Liver (tissue), 9 donors: ENCODE data around the gene EIF3D. TPM values are rescaled to one million over a fixed set of nuclear protein-coding genes. Genes with fewer than 3 reads are reported as not detected.

Experiments
- DNase-seq: peaks from one replicate; pipeline ENCODE4 v3.0.0-alpha.2; 2017; ENCODE audit warnings: low spot score
- H3K27ac ChIP-seq, 2 donors: one replicate each; pipeline ENCODE4 v1.7.0; 2013; ENCODE audit warnings: inconsistent platforms in 2 of 2, low read length in 2 of 2, control low read depth in 1 of 2, low read depth in 1 of 2, mild to moderate bottlenecking in 1 of 2
- H3K27me3 ChIP-seq, 4 donors: one replicate each; pipeline versions ENCODE4 v1.6.1 to v1.7.0; 2013; ENCODE audit warnings: low read length in 3 of 4, inconsistent platforms in 1 of 4, mild to moderate bottlenecking in 1 of 4, moderate library complexity in 1 of 4; ENCODE audit not compliant: control insufficient read depth in 4 of 4, insufficient read depth in 4 of 4
- H3K36me3 ChIP-seq, 4 donors: one replicate each; pipeline versions ENCODE4 v1.6.1 to v1.7.0; 2013; ENCODE audit warnings: low read length in 3 of 4, mild to moderate bottlenecking in 3 of 4, low read depth in 1 of 4, moderate library complexity in 1 of 4; ENCODE audit not compliant: control insufficient read depth in 4 of 4, insufficient read depth in 3 of 4
- H3K4me1 ChIP-seq, 4 donors: one replicate each; pipeline versions ENCODE4 v1.6.1 to v1.7.0; 2013; ENCODE audit warnings: low read length in 3 of 4, mild to moderate bottlenecking in 3 of 4, moderate library complexity in 1 of 4; ENCODE audit not compliant: control insufficient read depth in 4 of 4, insufficient read depth in 4 of 4
- H3K4me3 ChIP-seq, 3 donors: one replicate each; pipeline versions ENCODE4 v1.6.1 to v1.7.0; 2013; ENCODE audit warnings: low read length in 3 of 3, control low read depth in 1 of 3, low read depth in 1 of 3, mild to moderate bottlenecking in 1 of 3
- H3K9ac ChIP-seq, 2 donors: one replicate each; pipeline ENCODE4 v1.7.0; 2013; ENCODE audit warnings: low read length in 2 of 2, mild to moderate bottlenecking in 2 of 2, moderate library complexity in 2 of 2, control low read depth in 1 of 2, low read depth in 1 of 2
- H3K9me3 ChIP-seq, 4 donors: one replicate each; pipeline versions ENCODE4 v1.6.1 to v1.7.0; 2013; ENCODE audit warnings: low read length in 3 of 4; ENCODE audit not compliant: control insufficient read depth in 4 of 4
- CTCF ChIP-seq: fragments of 150-350 bp; IDR thresholded peaks from 2 replicates; pipeline ENCODE4 v1.5.1; 2017; ENCODE audit warnings: improper control_type of control experiment, low read depth, low read length; ENCODE audit not compliant: missing input control
- EGR1 ChIP-seq, 2 donors: IDR thresholded peaks; 2 replicates each; pipeline ENCODE4 v1.6.1; 2016 to 2018; ENCODE audit warnings: antibody characterized with exemption in 2 of 2, low read depth in 2 of 2
- FOXA2 ChIP-seq: IDR thresholded peaks from 2 replicates; pipeline ENCODE4 v1.6.1; 2016; ENCODE audit warnings: antibody characterized with exemption
- GABPA ChIP-seq, 2 donors: IDR thresholded peaks in 1 of 2; conservative IDR thresholded peaks in 1 of 2; 2 replicates each; pipeline ENCODE4 v1.6.1; 2016; ENCODE audit warnings: antibody characterized with exemption in 2 of 2, mild to moderate bottlenecking in 1 of 2, moderate library complexity in 1 of 2
- HNF4A ChIP-seq, 2 donors: conservative IDR thresholded peaks; 2 replicates each; pipeline ENCODE4 v1.6.1; 2016; ENCODE audit warnings: antibody characterized with exemption in 2 of 2, mild to moderate bottlenecking in 2 of 2
- HNF4G ChIP-seq: IDR thresholded peaks from 2 replicates; pipeline ENCODE4 v1.6.1; 2016; ENCODE audit warnings: antibody characterized with exemption
- NR2F2 ChIP-seq: IDR thresholded peaks from 2 replicates; pipeline ENCODE4 v1.6.1; 2016; ENCODE audit warnings: antibody characterized with exemption
- RAD21 ChIP-seq, 2 donors: IDR thresholded peaks; 2 replicates each; pipeline ENCODE4 v1.6.1; 2016; ENCODE audit warnings: antibody characterized with exemption in 2 of 2, mild to moderate bottlenecking in 2 of 2
- RXRA ChIP-seq, 2 donors: IDR thresholded peaks; 2 replicates each; pipeline ENCODE4 v1.6.1; 2017 to 2018; ENCODE audit warnings: antibody characterized with exemption in 2 of 2, mild to moderate bottlenecking in 1 of 2
- SP1 ChIP-seq: IDR thresholded peaks from 2 replicates; pipeline ENCODE4 v1.6.1; 2018; ENCODE audit warnings: antibody characterized with exemption, mild to moderate bottlenecking
- TAF1 ChIP-seq: conservative IDR thresholded peaks from 2 replicates; pipeline ENCODE4 v1.6.1; 2016; ENCODE audit warnings: antibody characterized with exemption, mild to moderate bottlenecking
- YY1 ChIP-seq: IDR thresholded peaks from 2 replicates; pipeline ENCODE4 v1.6.1; 2016; ENCODE audit warnings: antibody characterized with exemption, mild to moderate bottlenecking
- ZBTB33 ChIP-seq: IDR thresholded peaks from 2 replicates; pipeline ENCODE4 v1.6.1; 2016; ENCODE audit warnings: antibody characterized with exemption
- whole genome bisulfite sequencing: extraction: QIAGEN DNeasy Blood & Tissue Kit; methylation state at CpG from one replicate; pipeline ENCODE4 v1.1.7; 2013; 5-methylcytosine and 5-hydroxymethylcytosine counted together
- polyA plus RNA-seq, 2 donors: library from polyadenylated mRNA; stranded (reverse) in 1 of 2; unstranded in 1 of 2; fragments of 200-250 nt in 1 of 2; fragments of >200 nt in 1 of 2; fragmentation: Nextera tagmentation in 1 of 2; extraction: Ambion mirVana in 1 of 2; gene quantifications; one replicate each; pipeline versions ENCODE4 v1.2.1 to v1.2.3, GENCODE V29; 2013 to 2015
- total RNA-seq, 2 donors: library from RNA; depleted of rRNA; stranded (reverse); fragments of >200 nt; gene quantifications; one replicate each; pipeline ENCODE4 v1.2.3, GENCODE V29; 2014
- TF ChIP-seq, protein P1 (sequence below): IDR thresholded peaks from 2 replicates; pipeline ENCODE4 v1.6.1; 2016; ENCODE audit warnings: antibody characterized with exemption, mild to moderate bottlenecking
- donor health status: healthy.
- donor health status: healthy.
- donor health status: healthy.
- donor health status: healthy.
- donor health status: healthy.

Gene EIF3D
- total and polyA plus RNA-seq, 4 donors, result 32.8 to 169 (median 80.3) TPM

DNA sequence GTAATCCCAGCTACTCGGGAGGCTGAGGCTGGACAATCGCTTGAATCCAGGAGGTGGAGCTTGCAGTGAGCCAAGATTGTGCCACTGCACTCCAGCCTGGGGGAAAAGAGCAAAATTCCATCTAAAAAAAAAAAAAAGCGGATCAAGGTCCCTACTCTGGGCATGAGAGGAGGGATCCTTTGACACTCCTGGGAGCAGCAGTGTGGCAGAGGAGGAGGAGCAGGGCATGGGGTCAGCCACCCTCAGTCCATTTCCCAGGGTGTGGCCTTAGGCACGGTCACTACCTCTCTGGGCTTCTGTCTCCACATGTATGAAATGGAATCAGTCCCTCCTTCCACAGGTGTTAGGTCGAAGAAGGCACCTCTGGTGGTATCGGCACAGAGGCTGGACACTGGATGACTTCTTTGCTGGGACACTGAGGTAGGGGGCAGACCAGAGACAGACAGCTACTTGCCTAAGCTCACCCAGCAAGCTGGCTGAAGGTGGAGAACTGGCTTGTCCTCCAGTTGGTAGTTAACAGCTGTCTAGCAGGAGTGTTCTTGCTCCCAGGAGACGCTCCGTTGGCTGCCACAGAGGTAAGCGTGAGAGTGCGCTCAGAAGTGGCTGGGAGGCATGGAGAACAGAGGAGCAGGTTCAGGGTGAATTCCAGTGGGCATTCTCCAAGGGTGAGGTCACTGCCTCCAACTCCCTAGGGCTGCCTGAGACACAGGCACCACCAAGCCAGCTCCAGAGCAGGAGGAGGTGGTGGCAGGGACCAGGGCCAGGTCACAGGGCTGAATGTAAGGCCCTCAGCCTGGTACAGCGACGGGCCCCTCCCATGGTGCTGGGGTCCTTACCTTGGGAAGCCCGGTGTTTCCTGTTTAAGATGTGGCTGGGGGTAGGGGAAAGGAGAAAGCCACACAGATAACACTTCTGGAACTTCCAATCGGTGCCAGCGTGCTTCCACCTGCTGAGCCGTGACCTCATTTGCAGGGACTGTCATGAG, 67.0 kb downstream of the EIF3D start:
- TF ChIP-seq NR2F2 (no peak), FOXA2 (no peak), YY1 (no peak), ZBTB33 (no peak), RXRA (IDR thresholded peaks at IDR 0.05) (peak in 1 of 2 donors; percentile 20), GABPA (IDR thresholded peaks at IDR 0.05 in 1 of 2, conservative IDR thresholded peaks at IDR 0.05 in 1 of 2) (no peak), HNF4G (no peak), CTCF (no peak), SP1 (no peak), RAD21 (IDR thresholded peaks at IDR 0.05) (no peak), HNF4A (conservative IDR thresholded peaks at IDR 0.05) (peak in 1 of 2 donors; percentile 15), TAF1 (no peak), EGR1 (IDR thresholded peaks at IDR 0.05; ENCODE audit: low read depth in 2 of 2) (no peak)
- TF ChIP-seq, protein P1, sequence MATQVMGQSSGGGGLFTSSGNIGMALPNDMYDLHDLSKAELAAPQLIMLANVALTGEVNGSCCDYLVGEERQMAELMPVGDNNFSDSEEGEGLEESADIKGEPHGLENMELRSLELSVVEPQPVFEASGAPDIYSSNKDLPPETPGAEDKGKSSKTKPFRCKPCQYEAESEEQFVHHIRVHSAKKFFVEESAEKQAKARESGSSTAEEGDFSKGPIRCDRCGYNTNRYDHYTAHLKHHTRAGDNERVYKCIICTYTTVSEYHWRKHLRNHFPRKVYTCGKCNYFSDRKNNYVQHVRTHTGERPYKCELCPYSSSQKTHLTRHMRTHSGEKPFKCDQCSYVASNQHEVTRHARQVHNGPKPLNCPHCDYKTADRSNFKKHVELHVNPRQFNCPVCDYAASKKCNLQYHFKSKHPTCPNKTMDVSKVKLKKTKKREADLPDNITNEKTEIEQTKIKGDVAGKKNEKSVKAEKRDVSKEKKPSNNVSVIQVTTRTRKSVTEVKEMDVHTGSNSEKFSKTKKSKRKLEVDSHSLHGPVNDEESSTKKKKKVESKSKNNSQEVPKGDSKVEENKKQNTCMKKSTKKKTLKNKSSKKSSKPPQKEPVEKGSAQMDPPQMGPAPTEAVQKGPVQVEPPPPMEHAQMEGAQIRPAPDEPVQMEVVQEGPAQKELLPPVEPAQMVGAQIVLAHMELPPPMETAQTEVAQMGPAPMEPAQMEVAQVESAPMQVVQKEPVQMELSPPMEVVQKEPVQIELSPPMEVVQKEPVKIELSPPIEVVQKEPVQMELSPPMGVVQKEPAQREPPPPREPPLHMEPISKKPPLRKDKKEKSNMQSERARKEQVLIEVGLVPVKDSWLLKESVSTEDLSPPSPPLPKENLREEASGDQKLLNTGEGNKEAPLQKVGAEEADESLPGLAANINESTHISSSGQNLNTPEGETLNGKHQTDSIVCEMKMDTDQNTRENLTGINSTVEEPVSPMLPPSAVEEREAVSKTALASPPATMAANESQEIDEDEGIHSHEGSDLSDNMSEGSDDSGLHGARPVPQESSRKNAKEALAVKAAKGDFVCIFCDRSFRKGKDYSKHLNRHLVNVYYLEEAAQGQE, result no peak
- no peak for DNase-seq
- H3K27ac ChIP-seq, result no peak overlapping the region

More for the DNA sequence above, 67.0 kb downstream of the EIF3D start:
- Histone ChIP-seq H3K36me3 (no peaks in the 10 kb centered on the region), H3K9me3 (no peaks in the 10 kb centered on the region), H3K4me1 (peaks cover 0 to 2% (median 1%) of the 10 kb centered on the region in 4 donors), H3K9ac (no peak overlapping the region), H3K27me3 (no peaks in the 10 kb centered on the region), H3K4me3 (no peak overlapping the region)
- WGBS, result 80% methylated on average over 16 of the region's 16 CpGs

Other genes with a start within 250 kb of the EIF3D start
- 100 to 1,000 TPM; 123 to 150 TPM for gene MYH9, start 141.2 kb downstream of the EIF3D start, total RNA-seq
- gene MYH9, start 141.2 kb downstream of the EIF3D start, polyA plus RNA-seq, result 10 to 100 TPM; 32.3 to 74.1 TPM
- 10 to 100 TPM; 27.5 to 32.7 TPM for gene TXN2, start 47.5 kb downstream of the EIF3D start, total RNA-seq
- 100 to 1,000 TPM; 114 to 154 TPM for gene TXN2, start 47.5 kb downstream of the EIF3D start, polyA plus RNA-seq
- gene FOXRED2, start 22.1 kb downstream of the EIF3D start, total RNA-seq, result 10 to 100 TPM in 1 of 2 donors, 1 to 10 TPM in 1; 9.0 to 15.0 TPM
- 1 to 10 TPM; 5.1 to 5.6 TPM for gene FOXRED2, start 22.1 kb downstream of the EIF3D start, polyA plus RNA-seq
- under 1 TPM in 1 of 2 donors, not detected in 1; 0.14 TPM for gene CACNG2, start 174.6 kb upstream of the EIF3D start, total RNA-seq
- gene CACNG2, start 174.6 kb upstream of the EIF3D start, polyA plus RNA-seq, result not detected
- gene IFT27, start 247.0 kb upstream of the EIF3D start, total RNA-seq, result 1 to 10 TPM; 7.2 to 8.6 TPM
- 10 to 100 TPM; 10.5 to 12.4 TPM for gene IFT27, start 247.0 kb upstream of the EIF3D start, polyA plus RNA-seq